ENCODE results near the gene RGS1.

- TF ChIP-seq ADNP (tag; IDR thresholded peaks at IDR 0.05) (no peak), FOXM1 (IDR thresholded peaks at IDR 0.05; ENCODE audit: low read depth) (no peak), FOXM1 (CRISPR knock-in tag; IDR thresholded peaks at IDR 0.05; ENCODE audit: low read depth) (no peak), CTCF (IDR thresholded peaks at IDR 0.05 in 2 of 3, conservative IDR thresholded peaks at IDR 0.05 in 1 of 3; ENCODE audit: insufficient read depth in 2 of 3, low read depth in 1 of 3, low read length in 3 of 3) (no peak), MCM2 (IDR thresholded peaks at IDR 0.05; ENCODE audit: low read depth) (no peak), POLR2A (conservative IDR thresholded peaks at IDR 0.05) (no peak), CBFA2T2 (conservative IDR thresholded peaks at IDR 0.05) (no peak), JUNB (CRISPR knock-in tag; conservative IDR thresholded peaks at IDR 0.05) (no peak), EP300 (IDR thresholded peaks at IDR 0.05; ENCODE audit: low read length) (no peak), ZNF217 (CRISPR knock-in tag; IDR thresholded peaks at IDR 0.05) (no peak), SAP30 (IDR thresholded peaks at IDR 0.05; ENCODE audit: borderline replicate concordance, insufficient read depth, low read depth, low read length, poor library complexity, severe bottlenecking) (no peak)
Observed at GRCh38 chr1:192601143-192601542, 25.6 kb downstream of the RGS1 start.

Data from K562 (cell line).